Neural cell (in vitro differentiated cells): Measurements from ENCODE around the gene DOCK4.

Experiments used
- CTCF ChIP-seq: fragments of 450-650 bp; IDR thresholded peaks from 2 replicates; pipeline ENCODE4 v1.5.1; 2014; ENCODE audit warnings: antibody characterized with exemption, mild to moderate bottlenecking, moderate library complexity; ENCODE audit not compliant: poor library complexity, severe bottlenecking
- EP300 ChIP-seq: fragments of 450-650 bp; conservative IDR thresholded peaks from 2 replicates; pipeline ENCODE4 v1.6.1; 2014; ENCODE audit warnings: antibody characterized with exemption, mild to moderate bottlenecking, moderate library complexity; ENCODE audit not compliant: poor library complexity, severe bottlenecking
- EZH2 ChIP-seq: fragments of 200-600, 300-800 bp; shearing (Covaris generic), sonication (generic); IDR thresholded peaks from 2 replicates; pipeline ENCODE4 v1.6.1; 2014; ENCODE audit warnings: antibody characterized with exemption, low read length, borderline replicate concordance, mild to moderate bottlenecking; ENCODE audit not compliant: insufficient read depth, poor library complexity, severe bottlenecking
- MXI1 ChIP-seq: fragments of 450-650 bp; conservative IDR thresholded peaks from 2 replicates; pipeline ENCODE4 v1.6.1; 2014; ENCODE audit warnings: antibody characterized with exemption, mild to moderate bottlenecking; ENCODE audit not compliant: poor library complexity, severe bottlenecking
- POLR2AphosphoS5 ChIP-seq: IDR thresholded peaks from 2 replicates; pipeline ENCODE4 v1.6.1; 2012
- RAD21 ChIP-seq: fragments of 450-650 bp; conservative IDR thresholded peaks from 2 replicates; pipeline ENCODE4 v1.6.1; 2014; ENCODE audit warnings: antibody characterized with exemption, mild to moderate bottlenecking, moderate library complexity
- REST ChIP-seq: IDR thresholded peaks from 2 replicates; pipeline ENCODE4 v1.6.1; 2012; ENCODE audit warnings: borderline replicate concordance
- SMC3 ChIP-seq: fragments of 450-650 bp; conservative IDR thresholded peaks from 2 replicates; pipeline ENCODE4 v1.6.1; 2014; ENCODE audit warnings: antibody characterized with exemption, mild to moderate bottlenecking, moderate library complexity; ENCODE audit not compliant: poor library complexity
- TAF1 ChIP-seq: IDR thresholded peaks from 2 replicates; pipeline ENCODE4 v1.6.1; 2012; ENCODE audit warnings: low read depth

DNA sequence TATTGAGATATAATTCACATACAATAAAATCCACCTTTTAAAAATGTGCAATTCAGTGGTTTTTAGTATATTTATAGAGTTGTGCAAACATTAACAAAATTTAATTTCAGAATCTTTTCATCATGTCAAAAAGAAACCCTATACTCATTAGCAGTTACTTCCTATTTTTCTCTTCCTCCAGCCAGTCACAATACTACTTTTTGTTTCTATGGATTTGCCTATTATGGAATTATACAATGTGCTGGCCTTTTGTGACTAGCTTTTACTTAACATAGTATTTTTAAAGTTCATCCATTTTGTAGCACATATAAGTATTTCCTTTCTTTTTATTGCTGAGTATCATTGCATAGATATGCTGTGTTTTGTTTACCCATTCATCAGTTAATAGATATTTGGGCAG is 444.0 kb downstream of the DOCK4 start:
- TF ChIP-seq EZH2 (no peak), REST (no peak), POLR2AphosphoS5 (no peak), SMC3 (no peak), CTCF (no peak), EP300 (no peak), RAD21 (no peak), MXI1 (no peak), TAF1 (no peak)
